Adrenal gland (tissue), 12 donors: ENCODE data around the gene MAST4. TPM values are rescaled to one million over a fixed set of nuclear protein-coding genes. Genes with fewer than 3 reads are reported as not detected.

Source experiments
- DNase-seq, 7 donors: peaks; one replicate each; pipeline ENCODE4 v3.0.0-alpha.2; 2019 to 2020
- H3K27ac ChIP-seq, 5 donors: fragments of 200-600 bp; sonication (generic) in 4 of 5; 1 replicate in 3 of 5; 2 replicates in 2 of 5; pipeline versions ENCODE4 v1.5.1 to v1.8.0; 2016 to 2020; ENCODE audit warnings: mild to moderate bottlenecking in 1 of 5
- H3K27me3 ChIP-seq: fragments of 200-600 bp; 2 replicates; pipeline ENCODE4 v1.8.0; 2021
- H3K36me3 ChIP-seq, 2 donors: fragments of 200-600 bp; replicated peaks in 1 of 2; 1 replicate in 1 of 2; 2 replicates in 1 of 2; pipeline versions ENCODE4 v1.5.1 to v1.8.0; 2018 to 2022
- H3K4me1 ChIP-seq, 2 donors: fragments of 200-600 bp; replicated peaks in 1 of 2; 1 replicate in 1 of 2; 2 replicates in 1 of 2; pipeline versions ENCODE4 v1.5.1 to v1.8.0; 2018 to 2021
- H3K4me3 ChIP-seq, 4 donors: fragments of 200-600 bp; sonication (generic) in 3 of 4; one replicate each; pipeline ENCODE4 v1.5.1; 2016 to 2018
- H3K9me3 ChIP-seq, 3 donors: fragments of 200-600 bp; sonication (generic) in 1 of 3; replicated peaks in 1 of 3; 1 replicate in 2 of 3; 2 replicates in 1 of 3; pipeline versions ENCODE4 v1.5.1 to v1.8.0; 2016 to 2021
- CTCF ChIP-seq, 6 experiments: fragments of 450-650 bp in 4 of 6; fragments of 200-600 bp in 2 of 6; sonication (generic) in 1 of 6; IDR thresholded peaks; 1 replicate in 5 of 6; 2 replicates in 1 of 6; pipeline versions ENCODE4 v1.5.1 to v1.8.0; 2016 to 2021; ENCODE audit warnings: antibody characterized with exemption in 6 of 6, mild to moderate bottlenecking in 2 of 6, moderate library complexity in 1 of 6
- POLR2A ChIP-seq, 2 donors: fragments of 450-650 bp; IDR thresholded peaks; one replicate each; pipeline ENCODE4 v1.6.1; 2017; ENCODE audit warnings: antibody characterized with exemption in 2 of 2, mild to moderate bottlenecking in 2 of 2, moderate library complexity in 1 of 2
- WGBS, 4 donors: extraction: QIAGEN DNeasy Blood & Tissue Kit in 2 of 4; methylation state at CpG; one replicate each; pipeline versions ENCODE4 v1.1.5 to v1.1.7; 2013 to 2017; 5-methylcytosine and 5-hydroxymethylcytosine counted together
- intact Hi-C, 2 donors: fragments of 100-400 bp; cut with DNase I; formaldehyde crosslinking; loops; one replicate each; pipeline versions ENCODE4 v1.14.1 to v1.15.0; 2022 to 2023
- polyA plus RNA-seq, 3 donors: library from polyadenylated mRNA; stranded (reverse); fragments of 200-250 nt in 2 of 3; fragments of 350-450 nt in 1 of 3; fragmentation: Illumina TruSeq in 1 of 3; extraction: RNeasy Lipid Tissue Mini Kit (QIAGEN cat#74804) in 1 of 3; gene quantifications; one replicate each; pipeline ENCODE4 v1.2.3, GENCODE V29; 2013 to 2014
- total RNA-seq, 9 donors: library from RNA; depleted of rRNA in 4 of 9; stranded (reverse); fragments of >200 nt in 4 of 9; fragments of 120-200 nt in 1 of 9; fragmentation: NEBNext Ultra II Directional in 1 of 9; extraction: Animal tissue kit (Norgen Biotek cat#: 25700) in 1 of 9; gene quantifications; one replicate each; pipeline versions ENCODE4 v1.1.0 to v1.2.4, GENCODE V29; 2013 to 2023
- donor health status: healthy with polysubstance abuse.
- donor health status: Bipolar disorder and iron deficiency.
- donor health status: DM: yes; HTN: yes; CAD: no.
- donor health status: DM: no; HTN: no; CAD: no.
- donor health status: DM: no; HTN: no; CAD: no.
- donor health status: DM: yes; HTN: yes; CAD: no.

Gene MAST4
- total and polyA plus RNA-seq, 12 donors, result 12.3 to 95.0 (median 42.8) TPM

- Histone ChIP-seq H3K36me3 (no peaks in the 10 kb centered on the region), H3K4me3 (no peak overlapping the region), H3K27ac (no peak overlapping the region), H3K27me3 (no peaks in the 10 kb centered on the region), H3K4me1 (peaks cover 7 to 17% of the 10 kb centered on the region in 2 donors), H3K9me3 (no peaks in the 10 kb centered on the region)
- intact Hi-C loops, result no loop called here
- 46 to 52% (median 49%) methylated on average over 3 of the region's 3 CpGs for WGBS, 4 donors
- no peak for TF ChIP-seq POLR2A (IDR thresholded peaks at IDR 0.05)
- no peak for TF ChIP-seq CTCF (IDR thresholded peaks at IDR 0.05)
- peak in 1 of 7 donors; percentile 16 for DNase-seq
Observed at GRCh38 chr5:66877843-66878242, 281.6 kb downstream of the MAST4 start.

- H3K36me3 ChIP-seq, result no peaks in the 10 kb centered on the region
- TF ChIP-seq CTCF (IDR thresholded peaks at IDR 0.05) (no peak), POLR2A (IDR thresholded peaks at IDR 0.05) (no peak)
- H3K27me3 ChIP-seq, result no peaks in the 10 kb centered on the region
- no peaks in the 10 kb centered on the region for H3K9me3 ChIP-seq
- H3K27ac ChIP-seq, result no peak overlapping the region
- no peak overlapping the region for H3K4me3 ChIP-seq
- intact Hi-C loops, result no loop called here
- 72 to 86% (median 78%) methylated on average over 3 of the region's 3 CpGs for WGBS, 4 donors
- H3K4me1 ChIP-seq, result peaks cover 10 to 17% of the 10 kb centered on the region in 2 donors
- DNase-seq, result no peak
Observed at GRCh38 chr5:66880401-66880800, 284.2 kb downstream of the MAST4 start.

GRCh38 chr5:66881480-66882161, 285.4 kb downstream of the MAST4 start:
- 28 to 44% (median 33%) methylated on average over 2 of the region's 2 CpGs for WGBS, 4 donors
- peak overlapping the region in 3 of 5 donors; percentile 23 to 58 (median 34) for H3K27ac ChIP-seq
- TF ChIP-seq CTCF (IDR thresholded peaks at IDR 0.05), result no peak
- TF ChIP-seq POLR2A (IDR thresholded peaks at IDR 0.05), result no peak
- intact Hi-C loops, result no loop called here
- H3K4me3 ChIP-seq, result no peak overlapping the region
- H3K36me3 ChIP-seq, result no peaks in the 10 kb centered on the region
- DNase-seq, result peak in 2 of 7 donors; percentile 26 to 37
- peaks cover 10 to 17% of the 10 kb centered on the region in 2 donors for H3K4me1 ChIP-seq
- H3K9me3 ChIP-seq, result no peaks in the 10 kb centered on the region
- no peaks in the 10 kb centered on the region for H3K27me3 ChIP-seq

GRCh38 chr5:66882606-66883227, 286.5 kb downstream of the MAST4 start:
- 41 to 71% (median 55%) methylated on average over 3 of the region's 3 CpGs for WGBS, 4 donors
- Histone ChIP-seq H3K36me3 (no peaks in the 10 kb centered on the region), H3K27ac (no peak overlapping the region), H3K4me3 (no peak overlapping the region), H3K9me3 (no peaks in the 10 kb centered on the region), H3K4me1 (peaks cover 10 to 17% of the 10 kb centered on the region in 2 donors), H3K27me3 (no peaks in the 10 kb centered on the region)
- intact Hi-C loops, result no loop called here
- TF ChIP-seq POLR2A (IDR thresholded peaks at IDR 0.05) (no peak), CTCF (IDR thresholded peaks at IDR 0.05) (no peak)
- peak in 1 of 7 donors; percentile 8 for DNase-seq
